GM23248 (cell line): ENCODE data around the gene TAF1D. TPM values are rescaled to one million over a fixed set of nuclear protein-coding genes. Genes with fewer than 3 reads are reported as not detected.

ENCODE experiments used
- DNase-seq: peaks from one replicate; pipeline ENCODE4 v3.0.0-alpha.2; 2015
- H2AFZ ChIP-seq: fragments of 200-600 bp; sonication (generic); 2 replicates; pipeline ENCODE4 v1.6.1; 2016; ENCODE audit warnings: antibody characterized with exemption
- H3F3A ChIP-seq: fragments of 200-600 bp; sonication (generic); 2 replicates; pipeline ENCODE4 v1.6.1; 2016; ENCODE audit warnings: mild to moderate bottlenecking, antibody characterized with exemption, mixed run types; ENCODE audit not compliant: insufficient read depth
- H3K27ac ChIP-seq: fragments of 200-600 bp; sonication (generic); 2 replicates; pipeline ENCODE4 v1.5.1; 2016; ENCODE audit warnings: mild to moderate bottlenecking
- H3K27me3 ChIP-seq: fragments of 200-600 bp; sonication (generic); replicated peaks from 2 replicates; pipeline ENCODE4 v1.6.1; 2016; ENCODE audit warnings: mild to moderate bottlenecking; ENCODE audit not compliant: insufficient read depth
- H3K36me3 ChIP-seq: fragments of 200-600 bp; sonication (generic); 2 replicates; pipeline ENCODE4 v1.6.1; 2016; ENCODE audit warnings: low read depth, mild to moderate bottlenecking
- H3K4me1 ChIP-seq: fragments of 200-600 bp; sonication (generic); 2 replicates; pipeline ENCODE4 v1.6.1; 2016; ENCODE audit warnings: mild to moderate bottlenecking; ENCODE audit not compliant: insufficient read depth
- H3K4me2 ChIP-seq: fragments of 200-600 bp; sonication (generic); one replicate; pipeline ENCODE4 v1.6.1; 2016; ENCODE audit warnings: mild to moderate bottlenecking; ENCODE audit not compliant: unreplicated experiment
- H3K4me3 ChIP-seq: fragments of 200-600 bp; sonication (generic); 2 replicates; pipeline ENCODE4 v1.5.1; 2016; ENCODE audit warnings: mild to moderate bottlenecking
- H3K79me2 ChIP-seq: fragments of 200-600 bp; sonication (generic); 2 replicates; pipeline ENCODE4 v1.6.1; 2016; ENCODE audit warnings: mild to moderate bottlenecking; ENCODE audit not compliant: insufficient read depth
- H3K9ac ChIP-seq: fragments of 200-600 bp; sonication (generic); 2 replicates; pipeline ENCODE4 v1.6.1; 2016; ENCODE audit warnings: mild to moderate bottlenecking
- H3K9me2 ChIP-seq: fragments of 200-600 bp; sonication (generic); 2 replicates; pipeline ENCODE4 v1.6.1; 2016; ENCODE audit warnings: mixed run types, mild to moderate bottlenecking, moderate library complexity; ENCODE audit not compliant: insufficient read depth
- H3K9me3 ChIP-seq: fragments of 200-600 bp; sonication (generic); one replicate; pipeline ENCODE4 v1.6.1; 2017; ENCODE audit warnings: low read depth
- H4K20me1 ChIP-seq: fragments of 200-600 bp; sonication (generic); 2 replicates; pipeline ENCODE4 v1.6.0; 2016; ENCODE audit not compliant: insufficient read depth
- EZH2 ChIP-seq: fragments of 200-600 bp; sonication (generic); IDR thresholded peaks from 2 replicates; pipeline ENCODE4 v1.6.1; 2018; ENCODE audit warnings: antibody characterized with exemption, mild to moderate bottlenecking; ENCODE audit not compliant: insufficient read depth, poor library complexity, severe bottlenecking
- EZH2phosphoT487 ChIP-seq: fragments of 200-600 bp; sonication (generic); IDR thresholded peaks from 2 replicates; pipeline ENCODE4 v1.6.1; 2018; ENCODE audit warnings: antibody characterized with exemption, moderate library complexity, mild to moderate bottlenecking, low read depth; ENCODE audit not compliant: insufficient read depth
- WGBS, 2 experiments: methylation state at CpG; one replicate each; pipeline ENCODE4 v1.1.6; 2015 to 2017; ENCODE audit warnings: low lambda C conversion rate in 2 of 2, low coverage in 1 of 2; ENCODE audit errors: missing lambda C conversion rate in 2 of 2; 5-methylcytosine and 5-hydroxymethylcytosine counted together
- in situ Hi-C: fragments of 300-500 bp; cut with MboI; formaldehyde crosslinking; loops from 2 replicates; pipeline ENCODE4 v1.15.0; 2020
- polyA plus RNA-seq: library from polyadenylated mRNA; unstranded; fragments of >200 nt; fragmentation: Nextera tagmentation; extraction: Ambion mirVana; gene quantifications from 2 replicates; pipeline ENCODE4 v1.2.1, GENCODE V29; 2016
- total RNA-seq: library from RNA; depleted of rRNA; stranded (reverse); fragments of >200 nt; shearing (Covaris generic); gene quantifications from 2 replicates; pipeline ENCODE4 v1.2.3, GENCODE V29; 2014; rRNA removed

The TAF1D gene, protein sequence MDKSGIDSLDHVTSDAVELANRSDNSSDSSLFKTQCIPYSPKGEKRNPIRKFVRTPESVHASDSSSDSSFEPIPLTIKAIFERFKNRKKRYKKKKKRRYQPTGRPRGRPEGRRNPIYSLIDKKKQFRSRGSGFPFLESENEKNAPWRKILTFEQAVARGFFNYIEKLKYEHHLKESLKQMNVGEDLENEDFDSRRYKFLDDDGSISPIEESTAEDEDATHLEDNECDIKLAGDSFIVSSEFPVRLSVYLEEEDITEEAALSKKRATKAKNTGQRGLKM
- 124 and 127 TPM in 2 replicates for total RNA-seq
- polyA plus RNA-seq, result 48.0 and 60.7 TPM in 2 replicates

DNA sequence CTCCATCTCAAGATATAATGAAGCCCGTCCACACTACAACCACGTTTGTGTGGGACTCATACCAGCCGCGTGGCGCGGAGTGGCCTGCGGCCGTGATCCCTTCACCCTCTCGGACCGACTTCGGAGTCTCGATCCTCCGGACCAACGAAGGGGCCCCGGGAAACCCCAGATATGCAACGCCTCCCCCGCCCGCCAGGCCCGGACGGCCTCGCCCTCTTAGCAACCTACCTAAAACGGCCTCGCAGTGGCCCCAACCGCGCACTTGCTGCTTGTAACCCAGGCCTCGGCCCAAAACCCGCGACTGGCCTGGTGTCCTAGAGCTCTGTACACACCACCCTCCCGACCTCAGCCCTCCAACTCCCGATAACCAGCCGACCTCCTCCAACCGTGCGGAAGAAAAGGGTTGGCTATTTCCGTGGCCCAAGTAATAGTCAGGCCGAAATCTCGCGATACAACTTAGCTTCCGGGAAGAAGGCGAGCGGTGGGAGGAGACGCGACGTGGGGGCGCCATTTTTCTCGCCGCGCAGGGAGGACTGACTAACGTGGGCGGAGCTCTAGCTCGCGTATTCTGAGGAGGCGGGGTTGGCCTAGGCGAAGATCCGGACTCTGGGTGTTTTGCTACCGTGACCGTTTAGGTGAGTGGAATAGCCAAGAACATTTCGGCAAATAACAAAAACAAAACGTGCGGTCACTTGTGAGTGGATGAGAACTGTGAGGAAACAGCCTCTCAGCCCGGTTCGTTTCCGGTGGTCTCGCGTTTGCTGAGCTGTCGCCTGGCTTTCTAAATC, at the start of gene TAF1D, which contains the start of gene C11orf54:
TAF1D (minus strand) TSS at position 402 of the 788 bp plus-strand sequence. CDS start 2,191 bp downstream, outside the sequence.
C11orf54 (plus strand) TSS at position 579 of the 788 bp plus-strand sequence. CDS start 5,722 bp downstream, outside the sequence.
- TF ChIP-seq EZH2phosphoT487, result no peak
- TF ChIP-seq EZH2, result no peak
- Histone ChIP-seq H3K27ac (peak within 1 kb of the TSS; percentile 95), H3K4me1 (peaks cover 40% of the 10 kb centered on the region), H3K36me3 (peaks cover 37% of the 10 kb centered on the region), H3K4me2 (peak within 1 kb of the TSS; percentile 97), H3K79me2 (peaks cover 74% of the 10 kb centered on the region), H3K4me3 (peak within 1 kb of the TSS; percentile 100), H4K20me1 (peaks cover 32% of the 10 kb centered on the region; the same call in 1 of the 2 replicates), H3F3A (peaks cover 50% of the 10 kb centered on the region), H2AFZ (peak within 1 kb of the TSS; percentile 94), H3K27me3 (no peaks in the 10 kb centered on the region), H3K9me3 (no peaks in the 10 kb centered on the region), H3K9ac (peak within 1 kb of the TSS; percentile 99), H3K9me2 (no peaks in the 10 kb centered on the region)
- in situ Hi-C loops, result no loop called here
- peak; percentile 100 for DNase-seq
- WGBS, 2 experiments, result 0 to 1% methylated on average over 58 to 65 of the region's 65 CpGs

DNA sequence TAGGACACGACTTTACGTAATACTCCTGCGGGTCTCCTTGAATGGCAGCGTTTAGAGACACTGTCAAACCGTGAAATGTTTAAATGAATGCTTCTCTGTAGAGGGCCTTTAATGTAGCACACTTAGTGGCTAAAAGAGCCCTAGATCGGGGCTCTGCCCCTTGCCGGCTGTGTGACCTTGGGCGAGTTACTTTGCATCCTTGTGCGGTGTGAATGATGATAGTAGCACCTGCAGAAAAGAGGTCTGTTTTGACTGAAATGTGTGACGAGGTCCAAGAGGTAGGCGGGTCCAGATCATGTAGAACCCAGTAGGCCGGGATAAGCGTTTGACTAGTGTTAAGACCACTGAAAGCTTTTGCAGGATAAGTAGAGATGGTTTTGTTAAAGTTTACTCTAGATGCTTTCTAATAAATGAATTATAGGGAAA, 43.7 kb upstream of the TAF1D start:
- Histone ChIP-seq H3K79me2 (peaks cover 67% of the 10 kb centered on the region), H4K20me1 (peaks cover 8% of the 10 kb centered on the region; the same call in 1 of the 2 replicates), H3K9ac (peak overlapping the region; percentile 98), H3K27ac (peak overlapping the region; percentile 92), H3K27me3 (no peaks in the 10 kb centered on the region), H3K4me2 (peak overlapping the region; percentile 82), H3K36me3 (peaks cover 26% of the 10 kb centered on the region), H3K9me2 (no peaks in the 10 kb centered on the region), H3K4me3 (peak overlapping the region; percentile 94), H3F3A (no peaks in the 10 kb centered on the region), H2AFZ (peak overlapping the region; percentile 92), H3K4me1 (peaks cover 23% of the 10 kb centered on the region), H3K9me3 (no peaks in the 10 kb centered on the region)
- WGBS, 2 experiments, result 0 to 1% methylated on average over 13 of the region's 13 CpGs
- peak; percentile 26 for DNase-seq
- TF ChIP-seq EZH2 (no peak), EZH2phosphoT487 (no peak)
- in situ Hi-C loops, result no loop called here

DNA sequence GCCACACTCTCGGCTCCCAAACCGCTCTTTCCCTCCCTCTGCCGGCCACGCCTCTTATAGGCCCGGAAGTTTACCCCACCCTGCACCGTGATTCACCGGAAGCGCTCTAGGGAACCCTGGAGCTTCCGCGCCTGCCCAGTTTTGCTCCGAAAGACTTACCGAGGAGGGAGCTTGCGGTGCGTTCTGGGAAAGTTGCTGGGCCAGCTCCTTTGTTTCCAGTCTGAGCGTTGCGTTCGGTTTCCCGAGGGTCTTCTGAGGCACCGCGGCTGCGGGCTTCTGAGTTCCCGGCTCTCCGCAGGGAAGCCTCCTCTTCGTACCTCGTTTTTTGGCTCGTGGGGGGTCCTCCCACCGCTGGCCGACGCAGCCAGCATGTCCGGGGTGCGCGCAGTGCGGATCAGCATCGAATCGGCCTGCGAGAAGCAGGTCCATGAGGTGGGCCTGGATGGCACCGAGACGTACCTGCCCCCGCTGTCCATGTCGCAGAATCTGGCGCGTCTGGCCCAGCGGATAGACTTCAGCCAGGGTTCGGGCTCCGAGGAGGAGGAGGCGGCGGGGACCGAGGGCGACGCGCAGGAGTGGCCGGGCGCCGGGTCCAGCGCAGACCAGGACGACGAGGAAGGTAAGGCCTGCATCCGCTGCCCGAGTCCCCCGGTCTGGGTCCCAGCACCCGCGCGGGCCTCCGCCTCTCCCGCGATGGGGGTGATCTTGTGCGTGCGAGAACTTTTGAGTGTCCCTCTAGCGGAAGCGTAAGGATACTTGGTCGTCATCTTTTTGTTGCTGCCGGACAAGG, 43.0 kb upstream of the TAF1D start, which contains the start of gene MED17:
MED17 (plus strand) TSS at position 138 of the 790 bp plus-strand sequence; CDS start at position 370, 232 bp downstream.
- Histone ChIP-seq H3K9ac (peak within 1 kb of the TSS; percentile 98), H3F3A (no peaks in the 10 kb centered on the region), H3K36me3 (peaks cover 20% of the 10 kb centered on the region), H3K9me2 (no peaks in the 10 kb centered on the region), H3K4me1 (peaks cover 23% of the 10 kb centered on the region), H3K4me2 (peak within 1 kb of the TSS; percentile 82), H3K4me3 (peak within 1 kb of the TSS; percentile 94), H3K9me3 (no peaks in the 10 kb centered on the region), H2AFZ (peak within 1 kb of the TSS; percentile 92), H3K27ac (peak within 1 kb of the TSS; percentile 92), H4K20me1 (peaks cover 8% of the 10 kb centered on the region; the same call in 1 of the 2 replicates), H3K27me3 (no peaks in the 10 kb centered on the region), H3K79me2 (peaks cover 61% of the 10 kb centered on the region)
- in situ Hi-C loops, result no loop called here
- peak; percentile 98 for DNase-seq
- TF ChIP-seq EZH2 (no peak), EZH2phosphoT487 (no peak)
- WGBS, 2 experiments, result 1% methylated on average over 66 to 69 of the region's 72 CpGs
